ENCODE measurements around the gene ZNF81.

DNA sequence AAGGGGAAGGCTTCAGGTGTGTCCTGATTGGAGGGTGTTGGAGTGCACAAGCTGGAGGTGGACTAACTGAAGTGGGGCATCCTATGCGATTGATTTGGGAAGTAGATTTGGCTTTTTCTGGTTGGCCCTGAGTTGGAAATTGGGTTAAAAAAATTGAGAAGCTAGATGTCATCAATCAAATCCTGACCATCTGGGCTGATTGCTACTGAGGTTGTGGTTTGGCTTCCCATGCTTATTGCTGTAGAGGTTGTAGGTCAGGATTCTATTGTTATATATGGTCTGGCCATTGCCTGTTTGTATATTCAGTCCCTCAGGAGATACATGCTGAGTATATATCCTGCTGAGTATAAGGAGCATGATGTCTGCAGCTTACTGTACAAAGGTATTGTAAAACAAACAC, 7.7 kb upstream of the ZNF81 start:
- TF ChIP-seq, protein P1, sequence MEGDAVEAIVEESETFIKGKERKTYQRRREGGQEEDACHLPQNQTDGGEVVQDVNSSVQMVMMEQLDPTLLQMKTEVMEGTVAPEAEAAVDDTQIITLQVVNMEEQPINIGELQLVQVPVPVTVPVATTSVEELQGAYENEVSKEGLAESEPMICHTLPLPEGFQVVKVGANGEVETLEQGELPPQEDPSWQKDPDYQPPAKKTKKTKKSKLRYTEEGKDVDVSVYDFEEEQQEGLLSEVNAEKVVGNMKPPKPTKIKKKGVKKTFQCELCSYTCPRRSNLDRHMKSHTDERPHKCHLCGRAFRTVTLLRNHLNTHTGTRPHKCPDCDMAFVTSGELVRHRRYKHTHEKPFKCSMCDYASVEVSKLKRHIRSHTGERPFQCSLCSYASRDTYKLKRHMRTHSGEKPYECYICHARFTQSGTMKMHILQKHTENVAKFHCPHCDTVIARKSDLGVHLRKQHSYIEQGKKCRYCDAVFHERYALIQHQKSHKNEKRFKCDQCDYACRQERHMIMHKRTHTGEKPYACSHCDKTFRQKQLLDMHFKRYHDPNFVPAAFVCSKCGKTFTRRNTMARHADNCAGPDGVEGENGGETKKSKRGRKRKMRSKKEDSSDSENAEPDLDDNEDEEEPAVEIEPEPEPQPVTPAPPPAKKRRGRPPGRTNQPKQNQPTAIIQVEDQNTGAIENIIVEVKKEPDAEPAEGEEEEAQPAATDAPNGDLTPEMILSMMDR (conservative IDR thresholded peaks at IDR 0.05; ENCODE audit: low read depth, low read length), result no peak
- TF ChIP-seq EZH2 (IDR thresholded peaks at IDR 0.05; ENCODE audit: low read length, unreplicated experiment), result no peak

All from PC-3 (cell line).